ENCODE measurements around the gene ZNF331. TPM values are rescaled to one million over a fixed set of nuclear protein-coding genes. Genes with fewer than 3 reads are reported as not detected.

ZNF331 gene
- total and polyA plus RNA-seq, 2 of the 8 experiments (the other 6 are each of a cell fraction or from before 2014, with no cell fraction given), result 30.0 to 44.1 TPM

GRCh38 chr19:53554804-53555203 lies 16.9 kb downstream of the ZNF331 start (continued):
- TF ChIP-seq HDAC6 (IDR thresholded peaks at IDR 0.05; ENCODE audit: low read depth, low read length), result no peak

All from H1 (cell line).